DMS53 (cell line): ENCODE results near the gene TMPRSS5.
"Not testable (repeated sequence)": the region's sequence is repeated elsewhere in the genome, so short reads cannot be mapped to it uniquely, and the experiment has no call there.

ENCODE experiments used
- DNase-seq: peaks from one replicate; lab custom pipeline; 2025; lab: John Stamatoyannopoulos, UW

Gene TMPRSS5

GRCh38 chr11:113705871-113706655 lies at the start of gene TMPRSS5:
TMPRSS5 (minus strand) TSS chr11:113706308; CDS start chr11:113706224, 84 bp downstream.
- DNase-seq: no peak

- no peak for DNase-seq
Observed at GRCh38 chr11:113752932-113753331, 46.8 kb upstream of the TMPRSS5 start.

GRCh38 chr11:113736323-113736722 lies 30.2 kb upstream of the TMPRSS5 start:
- no peak for DNase-seq

GRCh38 chr11:113732092-113732491 lies 26.0 kb upstream of the TMPRSS5 start:
- no peak for DNase-seq

GRCh38 chr11:113730887-113731726 lies 25.0 kb upstream of the TMPRSS5 start:
- DNase-seq: peak; percentile 77

- DNase-seq: no peak
Observed at GRCh38 chr11:113729456-113729855, 23.3 kb upstream of the TMPRSS5 start.

- DNase-seq: no peak
Observed at GRCh38 chr11:113728814-113729213, 22.7 kb upstream of the TMPRSS5 start.

- DNase-seq: no peak
Observed at GRCh38 chr11:113725913-113726312, 19.8 kb upstream of the TMPRSS5 start.

- DNase-seq: no peak
Observed at GRCh38 chr11:113725407-113725806, 19.3 kb upstream of the TMPRSS5 start.

GRCh38 chr11:113724778-113725177 lies 18.7 kb upstream of the TMPRSS5 start:
- no peak for DNase-seq

GRCh38 chr11:113723787-113724186 lies 17.7 kb upstream of the TMPRSS5 start:
- DNase-seq: no peak

GRCh38 chr11:113722934-113723333 lies 16.8 kb upstream of the TMPRSS5 start:
- DNase-seq: no peak

- DNase-seq: no peak
Observed at GRCh38 chr11:113722221-113722620, 16.1 kb upstream of the TMPRSS5 start.

- DNase-seq: no peak
Observed at GRCh38 chr11:113721462-113722066, 15.5 kb upstream of the TMPRSS5 start.

- DNase-seq: not testable (repeated sequence)
Observed at GRCh38 chr11:113720478-113720877, 14.4 kb upstream of the TMPRSS5 start.

GRCh38 chr11:113715882-113716625 lies 9.9 kb upstream of the TMPRSS5 start:
- no peak for DNase-seq

GRCh38 chr11:113715273-113715672 lies 9.2 kb upstream of the TMPRSS5 start:
- no peak for DNase-seq

- no peak for DNase-seq
Observed at GRCh38 chr11:113710989-113711388, 4.9 kb upstream of the TMPRSS5 start.

GRCh38 chr11:113703551-113703950 lies 2.6 kb downstream of the TMPRSS5 start:
- DNase-seq: not testable (repeated sequence)

- no peak for DNase-seq
Observed at GRCh38 chr11:113701491-113701890, 4.6 kb downstream of the TMPRSS5 start.

- no peak for DNase-seq
Observed at GRCh38 chr11:113698515-113698914, 7.6 kb downstream of the TMPRSS5 start.
